K562 (cell line): ENCODE data around the gene RBBP8.

Experiments used
- CTCF ChIP-seq, 3 experiments: IDR thresholded peaks in 2 of 3; conservative IDR thresholded peaks in 1 of 3; 2 replicates each; pipeline ENCODE4 v1.5.1; 2011 to 2012; ENCODE audit warnings: low read length in 3 of 3, mild to moderate bottlenecking in 3 of 3, control low read depth in 2 of 3, improper control_type of control experiment in 1 of 3, inconsistent platforms in 1 of 3, low read depth in 1 of 3, mixed read lengths in 1 of 3, moderate library complexity in 1 of 3; ENCODE audit not compliant: insufficient read depth in 2 of 3
- GABPA ChIP-seq: fragments of 200-800 bp; sonication (Bioruptor generic); conservative IDR thresholded peaks from 2 replicates; pipeline ENCODE4 v1.6.1; 2016; ENCODE audit warnings: low read depth, missing genetic modification characterization, missing compliant biosample characterization
- GTF2B ChIP-seq: IDR thresholded peaks from 2 replicates; pipeline ENCODE4 v1.6.1; 2011; ENCODE audit not compliant: insufficient read length; ENCODE audit errors: extremely low read depth
- HDAC6 ChIP-seq: IDR thresholded peaks from 2 replicates; pipeline ENCODE4 v1.6.1; 2012; ENCODE audit warnings: low read depth, mild to moderate bottlenecking, control low read depth, inconsistent platforms, low read length, moderate library complexity
- MEF2D ChIP-seq: conservative IDR thresholded peaks from 2 replicates; pipeline ENCODE4 v1.6.1; 2016; ENCODE audit warnings: low read depth, missing genetic modification characterization, missing compliant biosample characterization
- NUFIP1 ChIP-seq: fragments of 450-650 bp; IDR thresholded peaks from 2 replicates; pipeline ENCODE4 v1.6.1; 2018; ENCODE audit not compliant: partially characterized antibody
- SIX5 ChIP-seq, 2 experiments: IDR thresholded peaks; 2 replicates each; pipeline ENCODE4 v1.6.1; 2011; ENCODE audit warnings: low read length in 2 of 2, borderline replicate concordance in 1 of 2, low read depth in 1 of 2, mild to moderate bottlenecking in 1 of 2, moderate library complexity in 1 of 2; ENCODE audit not compliant: insufficient read depth in 1 of 2
- TAF1 ChIP-seq: IDR thresholded peaks from 2 replicates; pipeline ENCODE4 v1.6.1; 2011; ENCODE audit warnings: mild to moderate bottlenecking, low read length, moderate library complexity; ENCODE audit not compliant: insufficient read depth, control insufficient read depth, severe bottlenecking; ENCODE audit errors: extremely low read depth
- TRIM28 ChIP-seq: fragments of 450-650 bp; IDR thresholded peaks from 2 replicates; pipeline ENCODE4 v1.6.1; 2017
- ZBTB7A ChIP-seq: IDR thresholded peaks from 2 replicates; pipeline ENCODE4 v1.6.1; 2011; ENCODE audit warnings: low read depth, mild to moderate bottlenecking, low read length, moderate library complexity, borderline replicate concordance; ENCODE audit not compliant: control insufficient read depth
- ZNF512 ChIP-seq: IDR thresholded peaks from 2 replicates; pipeline ENCODE4 v1.6.1; 2016; ENCODE audit warnings: missing genetic modification characterization, missing compliant biosample characterization
- ZNF830 ChIP-seq: fragments of 250-450 bp; sonication (Bioruptor Pico); IDR thresholded peaks from 2 replicates; pipeline ENCODE4 v1.5.0; 2021; ENCODE audit warnings: mild to moderate bottlenecking

GRCh38 chr18:22999212-22999611 is 66.1 kb downstream of the RBBP8 start:
- TF ChIP-seq ZNF512 (tag) (no peak), HDAC6 (no peak), GABPA (tag) (no peak), CTCF (IDR thresholded peaks at IDR 0.05 in 2 of 3, conservative IDR thresholded peaks at IDR 0.05 in 1 of 3; ENCODE audit: insufficient read depth in 2 of 3, low read depth in 1 of 3, low read length in 3 of 3) (no peak), TRIM28 (no peak), TAF1 (no peak), ZNF830 (CRISPR knock-in tag) (no peak), NUFIP1 (no peak), ZBTB7A (no peak), SIX5 (IDR thresholded peaks at IDR 0.05; ENCODE audit: borderline replicate concordance in 1 of 2, insufficient read depth in 1 of 2, low read depth in 1 of 2, low read length in 2 of 2) (no peak), GTF2B (no peak), MEF2D (tag) (no peak)
